Endothelial cell (in vitro differentiated cells): ENCODE data around the gene GNAI2. TPM values are rescaled to one million over a fixed set of nuclear protein-coding genes. Genes with fewer than 3 reads are reported as not detected.
A peak's percentile ranks its signal among the peaks of the same experiment; 100 is the strongest.

Experiments used
- DNase-seq: peaks from one replicate; pipeline ENCODE4 v3.0.0; 2021; ENCODE audit warnings: low spot score
- H3K27ac Mint-ChIP-seq: one replicate; pipeline ENCODE4 v1.8.0; 2021; ENCODE audit warnings: mixed read lengths, inconsistent platforms; ENCODE audit not compliant: unreplicated experiment
- H3K27me3 Mint-ChIP-seq: one replicate; pipeline ENCODE4 v1.8.0; 2021; ENCODE audit warnings: mild to moderate bottlenecking, moderate library complexity, mixed read lengths, inconsistent platforms; ENCODE audit not compliant: unreplicated experiment
- H3K36me3 Mint-ChIP-seq: one replicate; pipeline ENCODE4 v1.8.0; 2021; ENCODE audit warnings: mild to moderate bottlenecking, low read depth, mixed read lengths, inconsistent platforms; ENCODE audit not compliant: unreplicated experiment
- H3K4me1 Mint-ChIP-seq: one replicate; pipeline ENCODE4 v1.8.0; 2021; ENCODE audit warnings: mild to moderate bottlenecking, mixed read lengths, inconsistent platforms; ENCODE audit not compliant: unreplicated experiment
- H3K4me3 Mint-ChIP-seq: one replicate; pipeline ENCODE4 v1.8.0; 2021; ENCODE audit warnings: mild to moderate bottlenecking, mixed read lengths, inconsistent platforms; ENCODE audit not compliant: unreplicated experiment
- H3K9me3 Mint-ChIP-seq: one replicate; pipeline ENCODE4 v1.8.0; 2021; ENCODE audit warnings: mixed read lengths, inconsistent platforms; ENCODE audit not compliant: unreplicated experiment
- CTCF ChIP-seq: fragments of 200-600 bp; sonication (generic); IDR thresholded peaks from one replicate; pipeline ENCODE4 v1.5.0; 2021; ENCODE audit warnings: antibody characterized with exemption; ENCODE audit not compliant: unreplicated experiment
- total RNA-seq: library from RNA; stranded (reverse); fragmentation: NEBNext Ultra II Directional; extraction: Animal tissue kit (Norgen Biotek cat#: 25700); gene quantifications from one replicate; pipeline ENCODE4 v1.2.1, GENCODE V29; 2021; ENCODE audit not compliant: unreplicated experiment

GNAI2 gene
- total RNA-seq, 1 donor from 2014 or later: 771 TPM

DNA sequence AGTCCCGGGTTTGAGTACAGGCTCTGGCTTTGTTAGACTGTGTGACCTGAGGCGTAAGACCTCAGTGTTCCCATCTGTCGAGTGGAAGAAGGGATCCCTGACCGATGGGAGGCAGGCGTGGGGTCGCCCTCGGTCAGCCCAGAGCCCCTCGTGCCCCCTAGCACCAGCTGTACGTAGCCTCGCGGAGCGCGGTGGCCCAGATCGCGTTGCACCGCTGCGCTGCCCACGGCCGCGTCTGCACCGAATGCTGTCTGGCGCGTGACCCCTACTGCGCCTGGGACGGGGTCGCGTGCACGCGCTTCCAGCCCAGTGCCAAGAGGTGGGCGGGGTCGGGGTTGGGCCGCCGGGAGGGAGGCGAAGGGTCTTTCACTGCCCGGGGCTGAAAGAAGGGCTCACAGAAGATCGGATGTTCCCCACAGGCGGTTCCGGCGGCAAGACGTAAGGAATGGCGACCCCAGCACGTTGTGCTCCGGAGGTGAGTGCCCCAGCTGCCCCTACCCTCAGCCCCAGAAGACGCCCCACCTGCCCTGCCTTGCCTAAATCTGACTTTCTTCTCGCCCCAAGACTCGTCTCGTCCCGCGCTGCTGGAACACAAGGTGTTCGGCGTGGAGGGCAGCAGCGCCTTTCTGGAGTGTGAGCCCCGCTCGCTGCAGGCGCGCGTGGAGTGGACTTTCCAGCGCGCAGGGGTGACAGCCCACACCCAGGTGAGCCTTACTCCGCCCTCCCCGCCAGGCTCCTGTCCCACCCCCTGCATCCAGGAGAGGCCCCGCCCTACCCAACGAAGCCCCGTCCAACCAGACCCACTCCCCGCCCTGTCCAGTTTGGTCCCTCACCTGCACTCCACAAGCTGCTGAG, 39.4 kb downstream of the GNAI2 start:
- no peak for TF ChIP-seq CTCF
- Mint-ChIP-seq H3K27ac (peak overlapping the region; percentile 42), H3K4me1 (peaks cover 16% of the 10 kb centered on the region), H3K36me3 (no peaks in the 10 kb centered on the region), H3K27me3 (peaks cover 19% of the 10 kb centered on the region), H3K9me3 (no peaks in the 10 kb centered on the region), H3K4me3 (peak overlapping the region; percentile 25)
- DNase-seq: no peak

DNA sequence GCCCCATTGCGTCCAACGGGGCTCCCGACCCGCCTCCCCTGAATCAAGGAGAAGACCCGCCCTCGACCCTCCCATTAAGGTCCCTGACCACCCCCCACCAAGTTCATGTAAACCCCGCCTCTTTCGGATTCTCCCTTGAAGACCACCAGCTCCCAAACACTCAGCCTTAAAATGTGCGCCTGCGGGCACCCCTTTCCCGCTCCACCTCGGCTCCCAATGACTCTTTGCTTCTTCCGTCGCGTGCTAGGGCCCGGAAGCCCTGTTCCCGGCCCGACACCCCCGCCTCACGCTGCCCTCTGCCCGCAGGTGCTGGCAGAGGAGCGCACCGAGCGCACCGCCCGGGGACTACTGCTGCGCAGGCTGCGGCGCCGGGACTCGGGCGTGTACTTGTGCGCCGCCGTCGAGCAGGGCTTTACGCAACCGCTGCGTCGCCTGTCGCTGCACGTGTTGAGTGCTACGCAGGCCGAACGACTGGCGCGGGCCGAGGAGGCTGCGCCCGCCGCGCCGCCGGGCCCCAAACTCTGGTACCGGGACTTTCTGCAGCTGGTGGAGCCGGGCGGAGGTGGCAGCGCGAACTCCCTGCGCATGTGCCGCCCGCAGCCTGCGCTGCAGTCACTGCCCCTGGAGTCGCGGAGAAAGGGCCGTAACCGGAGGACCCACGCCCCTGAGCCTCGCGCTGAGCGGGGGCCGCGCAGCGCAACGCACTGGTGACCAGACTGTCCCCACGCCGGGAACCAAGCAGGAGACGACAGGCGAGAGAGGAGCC, 40.2 kb downstream of the GNAI2 start:
- no peak overlapping the region for H3K27ac Mint-ChIP-seq
- H3K9me3 Mint-ChIP-seq: no peaks in the 10 kb centered on the region
- peak overlapping the region; percentile 69 for H3K4me3 Mint-ChIP-seq
- TF ChIP-seq CTCF: no peak
- H3K27me3 Mint-ChIP-seq: peaks cover 19% of the 10 kb centered on the region
- peaks cover 16% of the 10 kb centered on the region for H3K4me1 Mint-ChIP-seq
- H3K36me3 Mint-ChIP-seq: no peaks in the 10 kb centered on the region
- no peak for DNase-seq

GRCh38 chr3:50276762-50277101, 40.7 kb downstream of the GNAI2 start:
- no peak for TF ChIP-seq CTCF
- Mint-ChIP-seq H3K27ac (no peak overlapping the region), H3K4me3 (no peak overlapping the region), H3K27me3 (peaks cover 16% of the 10 kb centered on the region), H3K4me1 (peaks cover 11% of the 10 kb centered on the region), H3K36me3 (no peaks in the 10 kb centered on the region), H3K9me3 (no peaks in the 10 kb centered on the region)
- DNase-seq: no peak

DNA sequence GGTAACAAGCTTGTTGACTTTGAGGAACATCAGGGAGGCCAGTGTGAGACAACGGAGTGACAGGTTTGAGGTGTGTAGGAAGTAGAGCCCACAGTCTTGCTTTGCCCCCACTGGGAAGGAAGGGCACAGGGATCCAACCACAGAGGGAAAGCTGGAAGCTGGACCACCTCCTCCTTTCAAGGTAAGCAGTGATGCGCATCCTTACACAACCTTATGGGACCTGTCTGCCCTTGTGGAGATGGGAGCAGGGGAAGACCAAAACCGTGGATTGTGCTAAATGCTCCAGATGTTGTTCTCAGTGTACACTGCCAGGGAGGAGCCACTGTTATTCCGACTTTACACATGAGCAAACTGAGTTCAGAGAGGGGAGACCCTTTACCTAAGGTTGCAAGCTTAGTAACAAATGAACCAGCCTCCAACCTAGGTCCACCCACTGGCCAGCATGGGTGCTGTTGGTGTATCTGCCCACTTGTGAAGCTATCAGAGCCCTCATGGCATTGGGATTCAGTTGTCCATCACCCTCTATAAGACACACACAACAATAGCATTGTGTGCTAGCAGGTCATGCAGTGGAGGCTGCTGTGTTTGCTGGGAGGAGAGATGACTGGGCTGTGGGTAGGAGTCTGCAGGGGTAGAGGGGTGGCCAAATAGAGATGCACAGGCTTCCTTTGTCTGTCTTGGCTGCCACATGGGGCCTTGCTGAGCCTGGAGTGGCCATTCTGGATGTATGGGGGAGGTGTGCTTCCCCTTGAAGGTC, 42.3 kb downstream of the GNAI2 start:
- Mint-ChIP-seq H3K27ac (no peak overlapping the region), H3K9me3 (no peaks in the 10 kb centered on the region), H3K4me3 (no peak overlapping the region), H3K4me1 (peaks cover 9% of the 10 kb centered on the region), H3K27me3 (peaks cover 13% of the 10 kb centered on the region), H3K36me3 (no peaks in the 10 kb centered on the region)
- TF ChIP-seq CTCF: no peak
- DNase-seq: no peak
